PC-9 (cell line): Measurements from ENCODE around the gene TANGO6.

ENCODE experiments used
- CTCF ChIP-seq: fragments of 200-600 bp; sonication (generic); conservative IDR thresholded peaks from 2 replicates; pipeline ENCODE4 v1.6.1; 2017; ENCODE audit warnings: mixed run types, antibody characterized with exemption, mild to moderate bottlenecking, moderate library complexity
- EZH2 ChIP-seq: fragments of 200-600 bp; sonication (generic); IDR thresholded peaks from 2 replicates; pipeline ENCODE4 v1.8.0; 2017; ENCODE audit warnings: antibody characterized with exemption, low read depth

- TF ChIP-seq CTCF, result no peak
- no peak for TF ChIP-seq EZH2
These were observed 264.1 kb downstream of the TANGO6 start for GRCh38 chr16:69107316-69107962.
